ENCODE measurements around the gene SPON1. TPM values are rescaled to one million over a fixed set of nuclear protein-coding genes. Genes with fewer than 3 reads are reported as not detected.

Gene SPON1
- total and polyA plus RNA-seq, 2 of the 8 experiments (the other 6 are each of a cell fraction or from before 2014, with no cell fraction given): 1.5 to 5.4 TPM

GRCh38 chr11:14036469-14036868 lies 73.9 kb downstream of the SPON1 start:
- H4K8ac ChIP-seq (ENCODE audit: extremely low read depth, insufficient read depth, low read length): no peak overlapping the region
- H3K36me3 ChIP-seq (ENCODE audit: control insufficient read depth in 2 of 4, insufficient read depth in 4 of 4, low read length in 3 of 4): no peaks in the 10 kb centered on the region
- H3K27me3 ChIP-seq (replicated peaks in 1 of 4; ENCODE audit: control insufficient read depth in 3 of 4, extremely low read depth in 1 of 4, insufficient read depth in 3 of 4, low read length in 3 of 4): no peaks in the 10 kb centered on the region
- no peak overlapping the region for H2BK12ac ChIP-seq (ENCODE audit: low read depth, low read length)
- 70 to 100% methylated on average over 1 to 3 of the region's 3 CpGs for WGBS, 2 experiments (ENCODE audit: extremely low coverage in 1 of 2, insufficient coverage in 1 of 2, insufficient read length in 1 of 2, insufficient replicate concordance in 2 of 2, low coverage in 1 of 2, low lambda C conversion rate in 2 of 2, missing lambda C conversion rate in 1 of 2)
- no peak overlapping the region for H3K18ac ChIP-seq (ENCODE audit: extremely low read depth, low read length)
- no peak overlapping the region for H2AK5ac ChIP-seq (ENCODE audit: low read depth, low read length)
- H3K4me2 ChIP-seq (ENCODE audit: insufficient read depth in 1 of 2, low read depth in 2 of 2, low read length in 2 of 2): no peak overlapping the region
- no peak overlapping the region for H3K27ac ChIP-seq (ENCODE audit: low read depth, low read length)
- no peaks in the 10 kb centered on the region for H4K20me1 ChIP-seq (replicated peaks in 1 of 2; ENCODE audit: control insufficient read depth in 1 of 2, insufficient read depth in 2 of 2, low read length in 2 of 2)
- CTCF ChIA-PET (ENCODE audit: partially characterized antibody): interaction anchor here (0.8 to 1.5 kb wide), 5 partner anchors 17 to 264 kb away, joined by 3 to 5 read pairs (median 3); no protein-coding TSS in a partner anchor
- H4K5ac ChIP-seq (ENCODE audit: insufficient read length, low read depth, low read length): no peak overlapping the region
- H3K79me2 ChIP-seq (ENCODE audit: control insufficient read depth in 1 of 2, insufficient read depth in 2 of 2, low read length in 2 of 2): no peaks in the 10 kb centered on the region
- no peaks in the 10 kb centered on the region for H3K79me1 ChIP-seq (ENCODE audit: low read depth, low read length)
- TF ChIP-seq SIRT6 (IDR thresholded peaks at IDR 0.05; ENCODE audit: low read length): no peak
- TF ChIP-seq, protein P1, sequence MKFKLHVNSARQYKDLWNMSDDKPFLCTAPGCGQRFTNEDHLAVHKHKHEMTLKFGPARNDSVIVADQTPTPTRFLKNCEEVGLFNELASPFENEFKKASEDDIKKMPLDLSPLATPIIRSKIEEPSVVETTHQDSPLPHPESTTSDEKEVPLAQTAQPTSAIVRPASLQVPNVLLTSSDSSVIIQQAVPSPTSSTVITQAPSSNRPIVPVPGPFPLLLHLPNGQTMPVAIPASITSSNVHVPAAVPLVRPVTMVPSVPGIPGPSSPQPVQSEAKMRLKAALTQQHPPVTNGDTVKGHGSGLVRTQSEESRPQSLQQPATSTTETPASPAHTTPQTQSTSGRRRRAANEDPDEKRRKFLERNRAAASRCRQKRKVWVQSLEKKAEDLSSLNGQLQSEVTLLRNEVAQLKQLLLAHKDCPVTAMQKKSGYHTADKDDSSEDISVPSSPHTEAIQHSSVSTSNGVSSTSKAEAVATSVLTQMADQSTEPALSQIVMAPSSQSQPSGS (IDR thresholded peaks at IDR 0.05; ENCODE audit: low read length): no peak
- TF ChIP-seq CREB1 (IDR thresholded peaks at IDR 0.05): no peak
- TF ChIP-seq SAP30 (IDR thresholded peaks at IDR 0.05; ENCODE audit: insufficient read depth, insufficient replicate concordance, low read length): no peak
- TF ChIP-seq KDM1A (IDR thresholded peaks at IDR 0.05; ENCODE audit: borderline replicate concordance, low read length): no peak
- no peak for TF ChIP-seq CHD1 (IDR thresholded peaks at IDR 0.05; ENCODE audit: low read depth, low read length)
- H3K4me3 ChIP-seq (ENCODE audit: extremely low read depth in 1 of 4, insufficient read depth in 2 of 4, low read depth in 3 of 4, low read length in 4 of 4): no peak overlapping the region
- no peak overlapping the region for H3K4ac ChIP-seq (replicated peaks; ENCODE audit: insufficient read length, low read depth, low read length)
- H3K56ac ChIP-seq (replicated peaks; ENCODE audit: insufficient read length, low read depth, low read length): no peak overlapping the region
- no peaks in the 10 kb centered on the region; a peak in 1 of 7 replicates for H3K4me1 ChIP-seq (replicated peaks in 1 of 4; ENCODE audit: control insufficient read depth in 3 of 4, insufficient read depth in 4 of 4, low read length in 3 of 4)
- no peak for DNase-seq (ENCODE audit: low read depth in 1 of 2, low spot score in 2 of 2)
- no peak overlapping the region for H3K9ac ChIP-seq (replicated peaks in 1 of 4; ENCODE audit: extremely low read depth in 1 of 4, low read depth in 3 of 4, low read length in 3 of 4)
- no peak overlapping the region for H2BK15ac ChIP-seq (ENCODE audit: low read length)
- H2BK5ac ChIP-seq (ENCODE audit: low read depth, low read length): no peak overlapping the region
- H3K9me3 ChIP-seq (ENCODE audit: insufficient read depth in 2 of 2, low read depth in 1 of 2, low read length in 1 of 2): no peaks in the 10 kb centered on the region
- no peak overlapping the region for H2AFZ ChIP-seq (ENCODE audit: low read length)
- H4K91ac ChIP-seq (replicated peaks; ENCODE audit: insufficient read length, low read length): no peak overlapping the region
- no peak overlapping the region for H3K23ac ChIP-seq (ENCODE audit: insufficient read length)
- FAIRE-seq: no peak
- no peak overlapping the region for H2BK120ac ChIP-seq (replicated peaks; ENCODE audit: low read depth, low read length)
- H2BK20ac ChIP-seq (ENCODE audit: low read length): no peak overlapping the region
- POLR2A ChIA-PET (ENCODE audit: partially characterized antibody): interaction anchor here (0.7 kb wide), 1 partner anchor 14 kb away, joined by 3 read pairs; no protein-coding TSS in a partner anchor
- no peaks in the 10 kb centered on the region; the same call in 1 of the 2 replicates for H3K23me2 ChIP-seq (ENCODE audit: low read depth, low read length)
- no peak overlapping the region for H3K14ac ChIP-seq (ENCODE audit: insufficient read length)
